ENCODE data around the gene HP. TPM values are rescaled to one million over a fixed set of nuclear protein-coding genes. Genes with fewer than 3 reads are reported as not detected.

Gene HP
- total RNA-seq (2022; extraction: Qiagen RNA extraction; ENCODE audit: low read depth): 0.51 TPM in 1 of 5 replicates, not detected in the others

GRCh38 chr16:72054254-72054847 lies at the start of gene HP:
Gene HP, plus strand, starts transcription at chr16:72054505. Its CDS starts 148 bp downstream, at chr16:72054653.

GRCh38 chr16:72008424-72009216 lies 45.7 kb upstream of the HP start, which contains the start of gene DHODH:
Gene DHODH, plus strand, starts transcription at chr16:72008744. Its CDS starts 21 bp downstream, at chr16:72008765.

DNA sequence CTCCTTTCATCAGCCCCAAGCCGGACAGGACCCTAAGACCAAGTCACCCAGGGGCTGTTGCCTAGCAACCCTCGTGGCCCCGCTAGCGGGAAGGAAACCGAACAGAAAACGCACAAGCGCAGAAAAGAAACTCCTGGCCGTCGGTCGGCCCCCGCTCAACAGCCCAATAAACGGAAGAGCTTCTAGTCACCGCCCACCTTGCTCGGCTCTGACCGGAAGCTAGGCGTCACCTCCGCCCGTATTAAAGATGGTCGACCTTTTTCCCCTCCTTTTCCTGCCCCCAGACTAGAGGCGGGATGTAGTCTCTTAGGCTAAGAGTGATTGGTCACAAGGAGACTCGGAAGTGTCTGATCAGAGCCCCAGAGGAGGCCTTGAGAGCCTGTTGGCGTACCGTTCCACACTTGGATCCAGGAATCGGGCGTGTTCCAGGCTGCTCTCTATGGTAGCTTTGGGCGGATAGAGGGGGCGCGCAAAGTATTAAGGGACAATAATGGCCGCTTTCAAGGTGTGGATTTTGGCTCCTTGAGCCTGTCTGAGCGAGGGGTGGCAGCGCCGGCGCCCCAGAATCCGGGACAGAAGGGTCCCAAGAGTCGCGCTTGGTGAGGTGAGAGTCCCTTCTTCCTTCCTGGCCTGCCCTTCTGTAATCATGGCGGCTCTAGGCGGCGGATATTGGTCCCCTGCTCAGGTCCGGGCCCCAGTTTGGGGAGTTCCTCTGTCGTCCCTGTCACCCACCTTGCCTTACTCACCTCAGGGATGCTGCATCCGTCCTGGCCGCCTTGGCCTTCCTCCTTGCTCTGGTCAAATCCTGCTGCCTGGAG lies 39.4 kb downstream of the HP start, which contains the start of the genes DHX38 and TXNL4B:
DHX38 (plus strand) TSS at position 400 of the 818 bp plus-strand sequence. CDS start 2,311 bp downstream, outside the sequence.
TXNL4B (minus strand) TSS at position 173 of the 818 bp plus-strand sequence. CDS start 2,871 bp downstream, outside the sequence.

Other genes starting within 250 kb of the HP start
- 47.9 to 60.1 TPM (median 49.0 TPM) in 5 replicates for gene AP1G1, start 245.7 kb upstream of the HP start, total RNA-seq (2022; extraction: Qiagen RNA extraction; ENCODE audit: low read depth)
- gene ATXN1L, start 208.5 kb upstream of the HP start, total RNA-seq (2022; extraction: Qiagen RNA extraction; ENCODE audit: low read depth): 13.5 to 19.6 TPM (median 16.3 TPM) in 5 replicates
- 2.9 to 4.7 TPM (median 4.1 TPM) in 5 replicates for gene ZNF821, start 170.3 kb upstream of the HP start, total RNA-seq (2022; extraction: Qiagen RNA extraction; ENCODE audit: low read depth)
- 155 to 188 TPM (median 168 TPM) in 5 replicates for gene IST1, start 159.0 kb upstream of the HP start, total RNA-seq (2022; extraction: Qiagen RNA extraction; ENCODE audit: low read depth)
- not detected in 5 replicates for gene PKD1L3, start 54.1 kb upstream of the HP start, total RNA-seq (2022; extraction: Qiagen RNA extraction; ENCODE audit: low read depth)
- gene DHODH, start 45.8 kb upstream of the HP start, total RNA-seq (2022; extraction: Qiagen RNA extraction; ENCODE audit: low read depth): 11.5 to 15.6 TPM (median 14.2 TPM) in 5 replicates
- not detected in 5 replicates for gene HPR, start 8.7 kb downstream of the HP start, total RNA-seq (2022; extraction: Qiagen RNA extraction; ENCODE audit: low read depth)
- 18.7 to 22.6 TPM (median 21.1 TPM) in 5 replicates for gene TXNL4B, start 39.1 kb downstream of the HP start, total RNA-seq (2022; extraction: Qiagen RNA extraction; ENCODE audit: low read depth)
- 43.6 to 56.4 TPM (median 54.9 TPM) in 5 replicates for gene DHX38, start 39.3 kb downstream of the HP start, total RNA-seq (2022; extraction: Qiagen RNA extraction; ENCODE audit: low read depth)
- 0.07 to 0.28 TPM (median 0.25 TPM) in 3 of 5 replicates, not detected in the others for gene PMFBP1, start 117.7 kb downstream of the HP start, total RNA-seq (2022; extraction: Qiagen RNA extraction; ENCODE audit: low read depth)

Measured in A549 treated with ZK216348 at 1 μM for 4 hours (cell line).